CD4-positive, alpha-beta memory T cell (primary cell): ENCODE data around the gene WASL. TPM values are rescaled to one million over a fixed set of nuclear protein-coding genes. Genes with fewer than 3 reads are reported as not detected.
A peak's percentile ranks its signal among the peaks of the same experiment; 100 is the strongest.
"Not testable (repeated sequence)": the region's sequence is repeated elsewhere in the genome, so short reads cannot be mapped to it uniquely, and the experiment has no call there.

Experiments used
- CTCF ChIA-PET: fragments of 350-600 bp; sonication (Branson Sonifier 250); formaldehyde crosslinking; loops from one replicate; lab custom pipeline; 2021; ENCODE audit warnings: inconsistent platforms; ENCODE audit not compliant: partially characterized antibody; lab: Charles Lee
- POLR2A ChIA-PET: fragments of 350-600 bp; sonication (Branson Sonifier 250); formaldehyde crosslinking; loops from one replicate; lab custom pipeline; 2021; ENCODE audit not compliant: partially characterized antibody; lab: Charles Lee
- DNase-seq, 5 donors: peaks; one replicate each; pipeline versions ENCODE4 v3.0.0 to v3.0.0-alpha.2; 2020 to 2022; ENCODE audit warnings: mixed read lengths in 1 of 5
- H3K27ac ChIP-seq: one replicate; pipeline ENCODE4 v1.7.0; 2013; ENCODE audit warnings: low read depth, low read length
- H3K27me3 ChIP-seq: 2 replicates; pipeline ENCODE4 v1.7.0; 2013; ENCODE audit warnings: mild to moderate bottlenecking, low read length, moderate library complexity; ENCODE audit not compliant: insufficient read depth
- H3K36me3 ChIP-seq: 2 replicates; pipeline ENCODE4 v1.7.0; 2013; ENCODE audit warnings: mild to moderate bottlenecking, low read length, moderate library complexity; ENCODE audit not compliant: insufficient read depth
- H3K4me1 ChIP-seq: 2 replicates; pipeline ENCODE4 v1.7.0; 2013; ENCODE audit warnings: mild to moderate bottlenecking, low read length, moderate library complexity; ENCODE audit not compliant: insufficient read depth
- H3K4me3 ChIP-seq, 2 donors: one replicate each; pipeline ENCODE4 v1.7.0; 2013; ENCODE audit warnings: low read length in 2 of 2, mild to moderate bottlenecking in 1 of 2
- H3K9me3 ChIP-seq, 2 donors: one replicate each; pipeline ENCODE4 v1.7.0; 2013; ENCODE audit warnings: low read length in 2 of 2, control low read depth in 1 of 2; ENCODE audit not compliant: control insufficient read depth in 1 of 2
- H3K27ac Mint-ChIP-seq, 7 donors: one replicate each; pipeline ENCODE4 v1.8.0; 2020 to 2021; ENCODE audit warnings: mixed read lengths in 7 of 7, mild to moderate bottlenecking in 6 of 7, inconsistent platforms in 3 of 7, moderate library complexity in 3 of 7
- H3K27me3 Mint-ChIP-seq, 2 donors: one replicate each; pipeline ENCODE4 v1.8.0; 2020 to 2021; ENCODE audit warnings: mixed read lengths in 2 of 2
- H3K36me3 Mint-ChIP-seq, 2 donors: one replicate each; pipeline ENCODE4 v1.8.0; 2020 to 2021; ENCODE audit warnings: mixed read lengths in 2 of 2, inconsistent platforms in 1 of 2, mild to moderate bottlenecking in 1 of 2
- H3K4me1 Mint-ChIP-seq, 4 donors: one replicate each; pipeline ENCODE4 v1.8.0; 2020 to 2021; ENCODE audit warnings: mixed read lengths in 4 of 4, mild to moderate bottlenecking in 1 of 4
- H3K4me3 Mint-ChIP-seq, 8 donors: one replicate each; pipeline ENCODE4 v1.8.0; 2020 to 2021; ENCODE audit warnings: mixed read lengths in 8 of 8, mild to moderate bottlenecking in 7 of 8, moderate library complexity in 6 of 8, inconsistent platforms in 3 of 8
- H3K9me3 Mint-ChIP-seq, 8 donors: one replicate each; pipeline ENCODE4 v1.8.0; 2020 to 2021; ENCODE audit warnings: mixed read lengths in 8 of 8, mild to moderate bottlenecking in 5 of 8, inconsistent platforms in 3 of 8, moderate library complexity in 1 of 8
- intact Hi-C: fragments of 100-400 bp; cut with micrococcal nuclease; formaldehyde crosslinking; loops from one replicate; pipeline ENCODE4 v1.15.1; 2023
- polyA plus RNA-seq, 2 donors: library from polyadenylated mRNA; unstranded; fragments of 300-500 nt; fragmentation: Illumina TruSeq; gene quantifications; one replicate each; pipeline ENCODE4 v1.2.3, GENCODE V29; 2021
- total RNA-seq, 2 experiments: library from RNA; stranded (reverse); gene quantifications; one replicate each; pipeline ENCODE4 v1.2.3, GENCODE V29; 2021

The WASL gene
- total and polyA plus RNA-seq, 4 experiments from 2014 or later = 1.9 to 13.5 (median 7.8) TPM

DNA sequence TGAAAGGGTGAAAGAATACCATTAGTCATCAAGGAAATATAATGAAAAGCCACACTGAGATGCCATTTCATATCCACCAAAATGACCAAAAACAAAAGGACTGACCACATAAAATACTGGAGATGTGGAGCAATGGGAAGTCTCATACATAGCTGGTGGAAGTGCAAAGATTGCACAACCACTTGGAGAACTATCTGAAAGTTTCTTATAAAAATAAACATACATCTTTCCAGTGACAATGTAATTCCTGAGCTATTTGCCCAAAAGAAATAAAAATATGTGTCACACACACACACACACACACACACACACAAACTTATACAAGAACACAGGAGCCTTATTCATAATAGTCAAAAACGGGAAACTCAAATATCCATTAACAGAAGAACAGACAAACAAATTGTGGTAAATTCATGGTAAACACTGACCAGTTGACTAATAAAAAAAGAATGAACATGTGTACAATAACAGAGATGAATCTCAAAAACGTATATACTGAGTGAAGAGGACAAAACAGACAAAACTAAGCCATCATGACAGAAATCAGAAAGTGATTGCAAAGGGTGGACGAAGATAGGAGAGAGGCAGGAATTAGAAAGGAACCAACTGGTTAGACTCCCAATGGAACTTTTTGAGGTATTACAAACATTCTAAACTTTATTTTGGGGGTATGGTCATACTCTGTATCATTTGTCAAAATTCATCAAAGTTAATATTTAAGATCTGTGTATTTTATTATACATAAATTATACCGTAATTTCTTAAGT, 21.5 kb downstream of the WASL start:
- Histone ChIP-seq H3K27ac (no peak overlapping the region), H3K27me3 (no peaks in the 10 kb centered on the region), H3K36me3 (no peaks in the 10 kb centered on the region), H3K4me1 (peaks cover 31% of the 10 kb centered on the region), H3K4me3 (no peak overlapping the region), H3K9me3 (no peaks in the 10 kb centered on the region)
- Mint-ChIP-seq H3K27ac (peak overlapping the region in 1 of 7 donors; percentile 47), H3K4me3 (peak overlapping the region in 4 of 8 donors; percentile 0 to 37 (median 10)), H3K27me3 (no peaks in the 10 kb centered on the region), H3K4me1 (peaks cover 37 to 61% (median 43%) of the 10 kb centered on the region in 4 donors), H3K36me3 (peaks cover 13 to 27% of the 10 kb centered on the region in 2 donors), H3K9me3 (peaks cover 0 to 10% (median 1%) of the 10 kb centered on the region in 8 donors)
- CTCF ChIA-PET = interaction anchor here (0.9 kb wide), 1 partner anchor 22 kb away, joined by 3 read pairs; the partner anchor contains the start of gene WASL
- intact Hi-C loops = no loop called here
- POLR2A ChIA-PET = interaction anchor here (1.6 kb wide), 1 partner anchor 22 kb away, joined by 3 read pairs; the partner anchor contains the start of gene WASL
- no peak for DNase-seq

DNA sequence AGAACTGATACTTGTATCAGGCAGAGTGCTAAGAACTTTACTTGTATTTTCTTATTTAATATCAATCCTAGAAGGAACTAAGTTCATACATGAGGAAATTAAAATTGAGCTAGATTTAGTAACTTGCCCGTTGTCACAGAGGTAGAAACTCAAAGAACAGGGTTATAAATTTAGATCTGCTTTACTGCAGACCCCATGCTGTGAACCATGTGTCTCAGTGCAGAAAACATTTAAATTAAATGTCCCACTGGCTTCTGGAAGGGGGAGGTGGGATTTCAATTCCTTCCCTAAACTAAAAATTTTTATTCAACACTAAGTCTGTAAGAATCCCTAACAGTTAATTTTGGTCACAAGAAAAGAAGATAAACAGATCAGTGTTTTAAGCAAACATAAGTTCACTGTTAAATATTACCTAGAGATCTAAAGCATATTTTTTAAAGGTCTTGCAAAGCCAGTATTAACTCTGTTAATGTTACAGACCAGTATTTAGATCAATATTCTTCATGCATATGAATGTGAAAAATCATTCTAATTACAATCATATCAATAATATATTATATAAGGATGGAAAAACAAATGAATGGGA, 23.1 kb downstream of the WASL start:
- no peaks in the 10 kb centered on the region for H3K27me3 ChIP-seq
- intact Hi-C loops = no loop called here
- Mint-ChIP-seq H3K9me3 (no peaks in the 10 kb centered on the region), H3K36me3 (peaks cover 7 to 16% of the 10 kb centered on the region in 2 donors), H3K4me3 (peak overlapping the region in 2 of 8 donors; percentile 34 to 35), H3K27me3 (no peaks in the 10 kb centered on the region), H3K4me1 (peaks cover 33 to 57% (median 40%) of the 10 kb centered on the region in 4 donors), H3K27ac (no peak overlapping the region)
- no peak for DNase-seq
- no peaks in the 10 kb centered on the region for H3K9me3 ChIP-seq
- no peak overlapping the region for H3K4me3 ChIP-seq
- H3K4me1 ChIP-seq = peaks cover 25% of the 10 kb centered on the region
- no peak overlapping the region for H3K27ac ChIP-seq
- no peaks in the 10 kb centered on the region for H3K36me3 ChIP-seq
- ChIA-PET CTCF (no interaction called here), POLR2A (no interaction called here)

DNA sequence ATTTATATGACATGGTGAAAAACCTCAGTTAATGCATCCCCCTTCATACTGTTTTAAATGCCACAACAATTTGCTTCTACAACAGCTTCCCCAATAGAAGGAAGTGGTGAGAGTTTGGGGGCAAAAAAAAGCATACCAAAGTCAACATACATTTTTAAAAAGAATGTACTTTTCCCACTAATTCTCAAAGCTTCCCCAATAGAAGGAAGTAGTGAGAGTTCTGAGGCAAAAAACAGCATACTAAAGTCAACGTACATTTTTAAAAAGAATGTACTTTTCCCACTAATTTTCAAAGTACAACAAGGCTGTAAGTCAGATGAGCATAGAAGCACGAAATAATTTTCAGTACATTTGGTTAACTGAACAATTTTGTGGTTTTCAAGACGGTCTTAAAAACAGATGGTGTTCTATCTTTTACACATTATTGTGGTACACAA, 24.0 kb downstream of the WASL start:
- H3K4me1 ChIP-seq = peaks cover 28% of the 10 kb centered on the region
- DNase-seq = no peak
- no peaks in the 10 kb centered on the region for H3K27me3 ChIP-seq
- intact Hi-C loops = no loop called here
- POLR2A ChIA-PET = no interaction called here
- Mint-ChIP-seq H3K36me3 (peaks cover 7 to 16% of the 10 kb centered on the region in 2 donors), H3K4me3 (peak overlapping the region in 1 of 8 donors; percentile 15), H3K27ac (peak overlapping the region in 1 of 7 donors; percentile 11), H3K27me3 (no peaks in the 10 kb centered on the region), H3K9me3 (no peaks in the 10 kb centered on the region), H3K4me1 (peaks cover 30 to 57% (median 44%) of the 10 kb centered on the region in 4 donors)
- H3K9me3 ChIP-seq = no peaks in the 10 kb centered on the region
- H3K36me3 ChIP-seq = no peaks in the 10 kb centered on the region
- CTCF ChIA-PET = no interaction called here
- no peak overlapping the region for H3K27ac ChIP-seq
- no peak overlapping the region for H3K4me3 ChIP-seq

DNA sequence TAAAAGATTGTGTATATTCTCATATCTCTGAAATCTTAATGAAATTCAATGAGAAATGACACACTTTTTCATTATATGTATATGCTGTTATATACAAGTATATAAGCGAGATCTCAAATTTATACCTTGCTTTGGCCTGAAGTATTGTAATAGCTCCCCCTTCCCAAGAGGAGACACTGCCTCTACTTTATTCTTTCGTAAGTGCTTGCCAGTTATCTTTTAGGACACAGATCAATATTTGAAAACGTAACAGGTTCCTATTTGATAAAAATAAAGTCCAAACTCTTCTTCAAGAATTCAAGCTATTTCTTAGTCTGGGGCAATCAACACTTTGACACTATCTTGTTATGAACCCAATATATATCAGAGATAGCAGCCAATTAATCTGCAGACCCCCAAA, 24.9 kb downstream of the WASL start:
- Histone ChIP-seq H3K27ac (no peak overlapping the region), H3K36me3 (no peaks in the 10 kb centered on the region), H3K27me3 (no peaks in the 10 kb centered on the region), H3K9me3 (no peaks in the 10 kb centered on the region), H3K4me3 (no peak overlapping the region), H3K4me1 (peaks cover 37% of the 10 kb centered on the region)
- POLR2A ChIA-PET = interaction anchor here (1.1 kb wide), 1 partner anchor 25 kb away, joined by 4 read pairs; the partner anchor contains the start of gene WASL
- Mint-ChIP-seq H3K4me1 (peaks cover 39 to 67% (median 53%) of the 10 kb centered on the region in 4 donors), H3K36me3 (peaks cover 7 to 14% of the 10 kb centered on the region in 2 donors), H3K9me3 (no peaks in the 10 kb centered on the region), H3K4me3 (no peak overlapping the region), H3K27me3 (no peaks in the 10 kb centered on the region), H3K27ac (no peak overlapping the region)
- DNase-seq = no peak
- CTCF ChIA-PET = interaction anchor here (1.4 kb wide), 1 partner anchor 16 kb away, joined by 3 read pairs; no protein-coding TSS in a partner anchor
- intact Hi-C loops = no loop called here

DNA sequence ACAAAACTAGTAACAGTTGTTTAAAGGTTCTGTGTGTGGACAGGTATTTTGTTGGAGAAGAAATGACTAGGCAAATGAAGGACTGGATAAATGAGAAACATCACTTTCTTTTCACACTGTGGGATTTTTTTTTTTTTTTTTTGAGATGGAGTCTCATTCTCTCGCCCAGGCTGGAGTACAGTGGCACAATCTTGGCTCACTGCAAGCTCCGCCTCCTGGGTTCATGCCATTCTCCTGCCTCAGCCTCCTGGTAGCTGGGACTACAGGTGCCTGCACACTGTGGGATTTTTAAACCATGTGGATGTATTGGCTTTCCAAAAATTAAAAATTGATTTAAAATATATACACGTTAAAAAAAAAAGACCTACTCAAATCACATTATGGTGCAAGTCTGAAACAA, 28.3 kb downstream of the WASL start:
- H3K27me3 Mint-ChIP-seq, H3K36me3 ChIP-seq, H3K4me3 Mint-ChIP-seq, H3K27ac Mint-ChIP-seq, H3K36me3 Mint-ChIP-seq, H3K4me3 ChIP-seq, H3K27me3 ChIP-seq, H3K9me3 ChIP-seq, POLR2A ChIA-PET, H3K9me3 Mint-ChIP-seq, DNase-seq, intact Hi-C loops, H3K27ac ChIP-seq: not testable (repeated sequence)
- H3K4me1 Mint-ChIP-seq = peaks cover 24 to 61% (median 44%) of the 10 kb centered on the region in 4 donors
- H3K4me1 ChIP-seq = peaks cover 25% of the 10 kb centered on the region
- CTCF ChIA-PET = interaction anchor here (0.6 kb wide), 1 partner anchor 17 kb away, joined by 3 read pairs; no protein-coding TSS in a partner anchor

DNA sequence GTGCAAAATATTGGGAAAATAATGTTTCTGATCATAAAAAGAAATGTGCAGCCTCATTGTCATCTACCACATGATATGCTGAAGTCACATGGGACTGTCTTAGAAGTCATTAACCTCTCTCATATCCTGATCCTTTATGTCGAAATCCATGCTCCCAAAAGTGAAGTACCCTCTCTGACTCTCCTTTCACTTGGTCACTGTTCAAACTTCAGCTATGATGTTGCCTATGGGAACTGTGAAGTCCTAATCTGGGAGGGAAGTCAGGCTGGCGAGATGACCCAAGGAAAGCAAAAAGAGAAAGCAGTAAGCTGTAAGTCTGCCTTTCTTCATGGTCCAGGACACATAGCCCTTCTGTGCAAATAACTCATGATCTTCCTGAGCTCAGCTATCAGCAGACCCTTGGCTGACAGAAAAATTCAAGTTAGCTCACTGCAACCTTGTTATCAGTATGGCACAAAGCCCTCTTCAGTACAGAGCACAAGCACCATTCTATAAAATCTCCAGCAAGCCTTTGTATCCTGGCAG, 29.5 kb downstream of the WASL start:
- no peak for DNase-seq
- Histone ChIP-seq H3K4me1 (peaks cover 21% of the 10 kb centered on the region), H3K9me3 (no peaks in the 10 kb centered on the region), H3K27ac (no peak overlapping the region), H3K27me3 (no peaks in the 10 kb centered on the region), H3K4me3 (no peak overlapping the region), H3K36me3 (no peaks in the 10 kb centered on the region)
- POLR2A ChIA-PET = interaction anchor here (0.9 kb wide), 1 partner anchor 10 kb away, joined by 3 read pairs; no protein-coding TSS in a partner anchor
- H3K4me3 Mint-ChIP-seq = no peak overlapping the region
- H3K27ac Mint-ChIP-seq = peak overlapping the region in 1 of 7 donors; percentile 53
- no peaks in the 10 kb centered on the region for H3K27me3 Mint-ChIP-seq
- CTCF ChIA-PET = interaction anchor here (0.8 kb wide), 1 partner anchor 18 kb away, joined by 3 read pairs; no protein-coding TSS in a partner anchor
- H3K4me1 Mint-ChIP-seq = peaks cover 28 to 67% (median 50%) of the 10 kb centered on the region in 4 donors
- H3K36me3 Mint-ChIP-seq = peaks cover 0 to 6% of the 10 kb centered on the region in 2 donors
- no peaks in the 10 kb centered on the region for H3K9me3 Mint-ChIP-seq
- intact Hi-C loops = no loop called here

DNA sequence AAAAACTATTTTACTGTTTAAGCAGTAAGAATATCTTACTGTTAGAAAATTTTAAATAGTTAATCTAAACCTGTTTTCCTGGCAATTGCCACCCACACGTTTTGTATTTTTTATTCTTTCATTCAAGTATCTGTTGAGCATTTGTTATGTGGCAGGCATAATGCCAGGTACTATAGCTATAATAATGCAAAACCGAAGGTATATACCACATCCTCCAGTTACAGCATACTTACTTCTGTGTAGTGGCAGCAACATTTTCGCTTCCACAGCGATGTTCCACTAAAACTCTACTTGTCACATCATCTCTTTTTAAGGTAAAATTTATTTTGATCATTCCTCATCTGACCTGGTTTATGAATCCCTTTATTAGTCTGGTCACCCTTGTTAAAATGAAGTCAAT, 30.0 kb downstream of the WASL start:
- Histone ChIP-seq H3K36me3 (no peaks in the 10 kb centered on the region), H3K4me1 (peaks cover 16% of the 10 kb centered on the region), H3K27me3 (no peaks in the 10 kb centered on the region), H3K27ac (no peak overlapping the region), H3K9me3 (no peaks in the 10 kb centered on the region), H3K4me3 (no peak overlapping the region)
- peaks cover 0 to 6% of the 10 kb centered on the region in 2 donors for H3K36me3 Mint-ChIP-seq
- no peaks in the 10 kb centered on the region for H3K9me3 Mint-ChIP-seq
- no peak overlapping the region for H3K4me3 Mint-ChIP-seq
- intact Hi-C loops = no loop called here
- H3K4me1 Mint-ChIP-seq = peaks cover 29 to 65% (median 50%) of the 10 kb centered on the region in 4 donors
- H3K27me3 Mint-ChIP-seq = no peaks in the 10 kb centered on the region
- DNase-seq = no peak
- ChIA-PET POLR2A (no interaction called here), CTCF (interaction anchor here (0.8 kb wide), 1 partner anchor 18 kb away, joined by 3 read pairs; no protein-coding TSS in a partner anchor)
- H3K27ac Mint-ChIP-seq = no peak overlapping the region
